DND-41 (cell line): ENCODE measurements around the gene KCNAB1.

Experiments used
- EZH2 ChIP-seq: IDR thresholded peaks from 3 replicates; pipeline ENCODE4 v1.6.1; 2012; ENCODE audit warnings: borderline replicate concordance, low read depth, mild to moderate bottlenecking, moderate library complexity, low read length, inconsistent platforms; ENCODE audit not compliant: severe bottlenecking
- TF ChIP-seq, protein P1 (sequence below): IDR thresholded peaks from 2 replicates; pipeline ENCODE4 v1.5.1; 2012; ENCODE audit warnings: borderline replicate concordance, low read length, moderate library complexity, mild to moderate bottlenecking; ENCODE audit not compliant: poor library complexity, severe bottlenecking; ENCODE audit errors: extremely low read depth

- TF ChIP-seq, protein P1, sequence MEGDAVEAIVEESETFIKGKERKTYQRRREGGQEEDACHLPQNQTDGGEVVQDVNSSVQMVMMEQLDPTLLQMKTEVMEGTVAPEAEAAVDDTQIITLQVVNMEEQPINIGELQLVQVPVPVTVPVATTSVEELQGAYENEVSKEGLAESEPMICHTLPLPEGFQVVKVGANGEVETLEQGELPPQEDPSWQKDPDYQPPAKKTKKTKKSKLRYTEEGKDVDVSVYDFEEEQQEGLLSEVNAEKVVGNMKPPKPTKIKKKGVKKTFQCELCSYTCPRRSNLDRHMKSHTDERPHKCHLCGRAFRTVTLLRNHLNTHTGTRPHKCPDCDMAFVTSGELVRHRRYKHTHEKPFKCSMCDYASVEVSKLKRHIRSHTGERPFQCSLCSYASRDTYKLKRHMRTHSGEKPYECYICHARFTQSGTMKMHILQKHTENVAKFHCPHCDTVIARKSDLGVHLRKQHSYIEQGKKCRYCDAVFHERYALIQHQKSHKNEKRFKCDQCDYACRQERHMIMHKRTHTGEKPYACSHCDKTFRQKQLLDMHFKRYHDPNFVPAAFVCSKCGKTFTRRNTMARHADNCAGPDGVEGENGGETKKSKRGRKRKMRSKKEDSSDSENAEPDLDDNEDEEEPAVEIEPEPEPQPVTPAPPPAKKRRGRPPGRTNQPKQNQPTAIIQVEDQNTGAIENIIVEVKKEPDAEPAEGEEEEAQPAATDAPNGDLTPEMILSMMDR: no peak
- no peak for TF ChIP-seq EZH2
Observed at GRCh38 chr3:156227704-156228103, 107.3 kb downstream of the KCNAB1 start.
